ENCODE results near the gene SPOCK1.

- no peak for TF ChIP-seq POLR2A (IDR thresholded peaks at IDR 0.05)
- TF ChIP-seq CTCF (IDR thresholded peaks at IDR 0.05) = no peak
Measured at GRCh38 chr5:137398154-137398553, 101.0 kb downstream of the SPOCK1 start.
